ENCODE data around the gene COTL1.

DNA sequence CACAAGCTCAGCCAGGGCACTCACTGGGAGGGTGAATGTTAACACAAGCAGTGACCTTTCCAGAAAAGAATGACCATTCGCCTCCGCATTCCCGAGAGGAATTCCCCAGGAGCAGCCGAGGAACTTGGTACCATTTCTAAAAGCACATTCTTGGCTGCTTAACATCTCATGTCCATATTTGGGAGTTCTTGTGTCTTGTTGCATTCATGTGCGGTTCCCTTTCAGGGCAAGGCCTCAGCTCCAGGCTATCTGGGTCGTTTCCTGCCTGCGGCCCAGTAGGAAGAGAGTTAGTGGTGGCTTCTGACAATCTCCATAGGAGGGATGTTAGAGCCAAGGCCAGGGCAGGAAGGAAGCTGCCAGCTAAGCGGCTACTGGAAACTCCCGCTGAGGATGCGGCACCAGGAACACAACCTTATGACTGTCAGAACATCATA lies 85.6 kb downstream of the COTL1 start:
- TF ChIP-seq RFX5 (IDR thresholded peaks at IDR 0.05; ENCODE audit: low read length) (no peak), CHD2 (IDR thresholded peaks at IDR 0.05; ENCODE audit: low read length, partially characterized antibody) (no peak), RAD21 (IDR thresholded peaks at IDR 0.05; ENCODE audit: low read length) (no peak)
- TF ChIP-seq, protein P1, sequence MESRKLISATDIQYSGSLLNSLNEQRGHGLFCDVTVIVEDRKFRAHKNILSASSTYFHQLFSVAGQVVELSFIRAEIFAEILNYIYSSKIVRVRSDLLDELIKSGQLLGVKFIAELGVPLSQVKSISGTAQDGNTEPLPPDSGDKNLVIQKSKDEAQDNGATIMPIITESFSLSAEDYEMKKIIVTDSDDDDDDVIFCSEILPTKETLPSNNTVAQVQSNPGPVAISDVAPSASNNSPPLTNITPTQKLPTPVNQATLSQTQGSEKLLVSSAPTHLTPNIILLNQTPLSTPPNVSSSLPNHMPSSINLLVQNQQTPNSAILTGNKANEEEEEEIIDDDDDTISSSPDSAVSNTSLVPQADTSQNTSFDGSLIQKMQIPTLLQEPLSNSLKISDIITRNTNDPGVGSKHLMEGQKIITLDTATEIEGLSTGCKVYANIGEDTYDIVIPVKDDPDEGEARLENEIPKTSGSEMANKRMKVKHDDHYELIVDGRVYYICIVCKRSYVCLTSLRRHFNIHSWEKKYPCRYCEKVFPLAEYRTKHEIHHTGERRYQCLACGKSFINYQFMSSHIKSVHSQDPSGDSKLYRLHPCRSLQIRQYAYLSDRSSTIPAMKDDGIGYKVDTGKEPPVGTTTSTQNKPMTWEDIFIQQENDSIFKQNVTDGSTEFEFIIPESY (IDR thresholded peaks at IDR 0.05; ENCODE audit: borderline replicate concordance, low read depth), result no peak
- TF ChIP-seq, protein P2, sequence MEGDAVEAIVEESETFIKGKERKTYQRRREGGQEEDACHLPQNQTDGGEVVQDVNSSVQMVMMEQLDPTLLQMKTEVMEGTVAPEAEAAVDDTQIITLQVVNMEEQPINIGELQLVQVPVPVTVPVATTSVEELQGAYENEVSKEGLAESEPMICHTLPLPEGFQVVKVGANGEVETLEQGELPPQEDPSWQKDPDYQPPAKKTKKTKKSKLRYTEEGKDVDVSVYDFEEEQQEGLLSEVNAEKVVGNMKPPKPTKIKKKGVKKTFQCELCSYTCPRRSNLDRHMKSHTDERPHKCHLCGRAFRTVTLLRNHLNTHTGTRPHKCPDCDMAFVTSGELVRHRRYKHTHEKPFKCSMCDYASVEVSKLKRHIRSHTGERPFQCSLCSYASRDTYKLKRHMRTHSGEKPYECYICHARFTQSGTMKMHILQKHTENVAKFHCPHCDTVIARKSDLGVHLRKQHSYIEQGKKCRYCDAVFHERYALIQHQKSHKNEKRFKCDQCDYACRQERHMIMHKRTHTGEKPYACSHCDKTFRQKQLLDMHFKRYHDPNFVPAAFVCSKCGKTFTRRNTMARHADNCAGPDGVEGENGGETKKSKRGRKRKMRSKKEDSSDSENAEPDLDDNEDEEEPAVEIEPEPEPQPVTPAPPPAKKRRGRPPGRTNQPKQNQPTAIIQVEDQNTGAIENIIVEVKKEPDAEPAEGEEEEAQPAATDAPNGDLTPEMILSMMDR (IDR thresholded peaks at IDR 0.05), result no peak
- TF ChIP-seq, protein P3, sequence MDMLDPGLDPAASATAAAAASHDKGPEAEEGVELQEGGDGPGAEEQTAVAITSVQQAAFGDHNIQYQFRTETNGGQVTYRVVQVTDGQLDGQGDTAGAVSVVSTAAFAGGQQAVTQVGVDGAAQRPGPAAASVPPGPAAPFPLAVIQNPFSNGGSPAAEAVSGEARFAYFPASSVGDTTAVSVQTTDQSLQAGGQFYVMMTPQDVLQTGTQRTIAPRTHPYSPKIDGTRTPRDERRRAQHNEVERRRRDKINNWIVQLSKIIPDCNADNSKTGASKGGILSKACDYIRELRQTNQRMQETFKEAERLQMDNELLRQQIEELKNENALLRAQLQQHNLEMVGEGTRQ (IDR thresholded peaks at IDR 0.05; ENCODE audit: borderline replicate concordance, low read depth, low read length), result no peak
- TF ChIP-seq, protein P4, sequence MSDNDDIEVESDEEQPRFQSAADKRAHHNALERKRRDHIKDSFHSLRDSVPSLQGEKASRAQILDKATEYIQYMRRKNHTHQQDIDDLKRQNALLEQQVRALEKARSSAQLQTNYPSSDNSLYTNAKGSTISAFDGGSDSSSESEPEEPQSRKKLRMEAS (IDR thresholded peaks at IDR 0.05; ENCODE audit: low read depth), result no peak

Data from SK-N-SH (cell line).